Measurements from ENCODE around the gene VAMP4.

Gene VAMP4, protein sequence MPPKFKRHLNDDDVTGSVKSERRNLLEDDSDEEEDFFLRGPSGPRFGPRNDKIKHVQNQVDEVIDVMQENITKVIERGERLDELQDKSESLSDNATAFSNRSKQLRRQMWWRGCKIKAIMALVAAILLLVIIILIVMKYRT

DNA sequence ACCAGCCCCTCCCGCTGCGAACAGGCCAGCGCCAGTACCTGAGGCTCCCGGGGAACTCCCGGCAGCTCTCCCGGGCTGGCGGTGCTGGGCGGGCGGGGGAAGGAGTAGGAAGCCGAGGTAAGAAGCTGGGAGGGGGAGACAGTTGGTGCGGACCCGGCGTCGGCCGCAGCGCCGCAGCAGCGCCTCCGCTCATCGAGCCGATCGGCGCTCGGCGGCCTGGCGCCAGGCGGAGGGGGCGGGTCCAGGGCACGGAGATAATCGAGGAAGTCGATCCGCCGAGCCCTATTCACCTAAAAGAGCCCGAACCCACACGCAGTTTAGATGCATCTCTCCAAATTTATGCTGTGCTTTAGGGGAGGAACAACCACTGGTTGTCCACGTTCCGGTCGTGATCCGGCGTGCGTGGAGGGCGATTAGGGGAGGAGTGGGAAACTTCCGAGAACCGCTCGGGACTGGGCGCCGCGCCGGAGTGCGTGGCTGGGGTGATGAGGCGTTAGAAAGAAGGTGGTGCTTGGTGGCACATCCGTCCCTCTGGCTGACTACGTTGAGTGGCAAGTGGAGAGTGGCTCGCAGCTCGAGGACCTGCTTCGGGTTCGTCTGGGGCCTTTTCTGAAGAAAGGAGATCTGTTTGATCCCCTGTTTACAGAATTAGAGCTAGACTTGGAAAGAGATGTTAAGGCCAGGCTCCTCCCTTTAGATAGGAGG lies at the start of gene VAMP4:
VAMP4 (minus strand) TSS at position 194 of the 705 bp plus-strand sequence. CDS start 3,651 bp downstream, outside the sequence.
- Histone ChIP-seq H3K9me2 (replicated peaks; ENCODE audit: insufficient read depth, low read length) (no peaks in the 10 kb centered on the region), H3F3A (ENCODE audit: insufficient read depth, low read length) (peaks cover 8% of the 10 kb centered on the region), H3K4me2 (ENCODE audit: low read depth, low read length) (peak within 1 kb of the TSS; percentile 83), H3K27ac (ENCODE audit: low read length) (peak within 1 kb of the TSS; percentile 86), H3K9ac (ENCODE audit: low read length) (peak within 1 kb of the TSS; percentile 88), H2AFZ (ENCODE audit: low read length) (peak within 1 kb of the TSS; percentile 100), H3K9me3 (replicated peaks; ENCODE audit: insufficient read depth, low read length) (no peaks in the 10 kb centered on the region), H3K79me2 (ENCODE audit: low read length) (0 out of 2 replicates have a peak, but pooled peaks cover 9% of the 10 kb centered on the region), H4K20me1 (ENCODE audit: insufficient read depth, low read length) (no peaks in the 10 kb centered on the region), H3K27me3 (replicated peaks; ENCODE audit: insufficient read depth, low read length) (no peaks in the 10 kb centered on the region), H3K4me1 (ENCODE audit: low read length) (peaks cover 7% of the 10 kb centered on the region), H3K4me3 (ENCODE audit: low read length) (peak within 1 kb of the TSS; percentile 96), H3K36me3 (replicated peaks; ENCODE audit: insufficient read depth, low read length) (no peaks in the 10 kb centered on the region)
- TF ChIP-seq, protein P1, sequence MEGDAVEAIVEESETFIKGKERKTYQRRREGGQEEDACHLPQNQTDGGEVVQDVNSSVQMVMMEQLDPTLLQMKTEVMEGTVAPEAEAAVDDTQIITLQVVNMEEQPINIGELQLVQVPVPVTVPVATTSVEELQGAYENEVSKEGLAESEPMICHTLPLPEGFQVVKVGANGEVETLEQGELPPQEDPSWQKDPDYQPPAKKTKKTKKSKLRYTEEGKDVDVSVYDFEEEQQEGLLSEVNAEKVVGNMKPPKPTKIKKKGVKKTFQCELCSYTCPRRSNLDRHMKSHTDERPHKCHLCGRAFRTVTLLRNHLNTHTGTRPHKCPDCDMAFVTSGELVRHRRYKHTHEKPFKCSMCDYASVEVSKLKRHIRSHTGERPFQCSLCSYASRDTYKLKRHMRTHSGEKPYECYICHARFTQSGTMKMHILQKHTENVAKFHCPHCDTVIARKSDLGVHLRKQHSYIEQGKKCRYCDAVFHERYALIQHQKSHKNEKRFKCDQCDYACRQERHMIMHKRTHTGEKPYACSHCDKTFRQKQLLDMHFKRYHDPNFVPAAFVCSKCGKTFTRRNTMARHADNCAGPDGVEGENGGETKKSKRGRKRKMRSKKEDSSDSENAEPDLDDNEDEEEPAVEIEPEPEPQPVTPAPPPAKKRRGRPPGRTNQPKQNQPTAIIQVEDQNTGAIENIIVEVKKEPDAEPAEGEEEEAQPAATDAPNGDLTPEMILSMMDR (IDR thresholded peaks at IDR 0.05; ENCODE audit: low read length), result no peak
- no peak for TF ChIP-seq EZH2 (optimal IDR thresholded peaks at IDR 0.05; ENCODE audit: low read depth, low read length)
- DNase-seq, result peak; percentile 93

DNA sequence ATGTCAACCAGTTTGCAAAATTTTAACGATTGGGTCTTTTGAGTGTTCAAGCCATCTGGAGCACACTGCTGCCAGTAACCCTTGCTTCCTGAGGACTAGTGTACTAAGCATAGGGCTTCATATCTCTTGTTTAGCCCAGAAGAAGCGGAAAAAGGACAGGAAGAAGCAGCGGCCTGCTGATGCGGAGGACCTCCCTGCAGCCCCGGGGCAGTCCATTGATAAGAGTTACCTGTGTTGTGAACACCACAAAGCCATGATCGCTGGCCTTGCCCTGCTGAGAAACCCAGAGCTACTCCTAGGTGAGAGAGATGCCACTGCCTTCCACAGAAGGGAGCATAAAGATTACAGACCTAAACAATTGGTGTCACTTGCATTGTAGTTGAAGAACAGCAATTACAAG lies 48.5 kb upstream of the VAMP4 start:
- Histone ChIP-seq H4K20me1 (ENCODE audit: insufficient read depth, low read length) (no peaks in the 10 kb centered on the region), H3K4me2 (ENCODE audit: low read depth, low read length) (no peak overlapping the region), H3K36me3 (replicated peaks; ENCODE audit: insufficient read depth, low read length) (peaks cover 10% of the 10 kb centered on the region)

DNA sequence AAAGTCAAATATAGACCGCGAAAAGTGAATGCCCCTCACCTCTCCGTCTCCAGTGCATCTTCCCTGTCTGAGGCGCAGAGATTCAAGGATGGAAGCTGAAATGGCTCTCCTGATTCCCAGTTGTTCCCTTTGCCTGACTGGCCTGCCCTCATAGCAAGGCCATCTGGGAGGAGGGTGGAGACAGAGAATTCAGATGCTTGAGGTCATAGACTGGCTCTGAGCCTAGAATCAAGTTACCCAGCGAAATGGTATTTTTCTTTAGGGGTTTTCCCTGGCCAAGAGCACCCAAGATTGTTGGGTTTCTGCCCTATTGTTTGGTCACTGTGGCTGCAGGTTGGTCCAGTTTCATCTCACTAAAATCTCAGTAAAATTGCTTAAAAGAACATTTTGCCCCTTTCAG lies 46.8 kb upstream of the VAMP4 start:
- H3K4me3 ChIP-seq (ENCODE audit: low read length), result no peak overlapping the region
- peaks cover 11% of the 10 kb centered on the region for H3F3A ChIP-seq (ENCODE audit: insufficient read depth, low read length)
- peaks cover 35% of the 10 kb centered on the region for H3K79me2 ChIP-seq (ENCODE audit: low read length)
- no peak overlapping the region for H2AFZ ChIP-seq (ENCODE audit: low read length)
- no peak for DNase-seq
- H3K36me3 ChIP-seq (replicated peaks; ENCODE audit: insufficient read depth, low read length), result peaks cover 10% of the 10 kb centered on the region
- peaks cover 19% of the 10 kb centered on the region for H3K4me1 ChIP-seq (ENCODE audit: low read length)
- TF ChIP-seq EZH2 (optimal IDR thresholded peaks at IDR 0.05; ENCODE audit: low read depth, low read length), result no peak
- no peak for TF ChIP-seq EZH2phosphoT487 (IDR thresholded peaks at IDR 0.05; ENCODE audit: low read length)
- TF ChIP-seq, protein P1 (IDR thresholded peaks at IDR 0.05; ENCODE audit: low read length), result no peak
- no peak overlapping the region for H3K4me2 ChIP-seq (ENCODE audit: low read depth, low read length)
- no peaks in the 10 kb centered on the region for H4K20me1 ChIP-seq (ENCODE audit: insufficient read depth, low read length)
- H3K27me3 ChIP-seq (replicated peaks; ENCODE audit: insufficient read depth, low read length), result no peaks in the 10 kb centered on the region
- no peak overlapping the region for H3K9ac ChIP-seq (ENCODE audit: low read length)
- H3K9me3 ChIP-seq (replicated peaks; ENCODE audit: insufficient read depth, low read length), result no peaks in the 10 kb centered on the region
- no peaks in the 10 kb centered on the region for H3K9me2 ChIP-seq (replicated peaks; ENCODE audit: insufficient read depth, low read length)
- H3K27ac ChIP-seq (ENCODE audit: low read length), result no peak overlapping the region

More for the DNA sequence above, 48.5 kb upstream of the VAMP4 start:
- no peak for TF ChIP-seq EZH2 (optimal IDR thresholded peaks at IDR 0.05; ENCODE audit: low read depth, low read length)
- no peak for TF ChIP-seq EZH2phosphoT487 (IDR thresholded peaks at IDR 0.05; ENCODE audit: low read length)
- TF ChIP-seq, protein P1 (IDR thresholded peaks at IDR 0.05; ENCODE audit: low read length), result no peak
- no peak overlapping the region for H3K27ac ChIP-seq (ENCODE audit: low read length)
- no peak overlapping the region for H3K4me3 ChIP-seq (ENCODE audit: low read length)
- no peak for DNase-seq
- no peaks in the 10 kb centered on the region for H3K27me3 ChIP-seq (replicated peaks; ENCODE audit: insufficient read depth, low read length)
- H3K79me2 ChIP-seq (ENCODE audit: low read length), result peaks cover 24% of the 10 kb centered on the region
- H3K9me2 ChIP-seq (replicated peaks; ENCODE audit: insufficient read depth, low read length), result no peaks in the 10 kb centered on the region
- H2AFZ ChIP-seq (ENCODE audit: low read length), result no peak overlapping the region
- no peaks in the 10 kb centered on the region; the same call in 1 of the 2 replicates for H3F3A ChIP-seq (ENCODE audit: insufficient read depth, low read length)
- H3K4me1 ChIP-seq (ENCODE audit: low read length), result peaks cover 2% of the 10 kb centered on the region
- no peaks in the 10 kb centered on the region for H3K9me3 ChIP-seq (replicated peaks; ENCODE audit: insufficient read depth, low read length)
- H3K9ac ChIP-seq (ENCODE audit: low read length), result no peak overlapping the region

All from MM.1S (cell line).